Upper lobe of left lung (tissue), 6 donors: ENCODE measurements around the gene AFTPH. TPM values are rescaled to one million over a fixed set of nuclear protein-coding genes. Genes with fewer than 3 reads are reported as not detected.

Source experiments
- ATAC-seq, 2 donors: fragments of 200-7000 bp; cut with Tn5 transposase; one replicate each; pipeline ENCODE4 v1.9.1; 2022; ENCODE audit warnings: mild to moderate bottlenecking in 2 of 2, moderate library complexity in 2 of 2; ENCODE audit not compliant: low FRiP score in 2 of 2
- DNase-seq, 2 donors: peaks; one replicate each; pipeline ENCODE4 v3.0.0-alpha.2; 2019 to 2020
- H3K27ac ChIP-seq, 4 donors: fragments of 200-600 bp; sonication (generic); one replicate each; pipeline ENCODE4 v1.5.1; 2016 to 2019
- H3K27me3 ChIP-seq, 4 donors: fragments of 200-600 bp; sonication (generic); one replicate each; pipeline ENCODE4 v1.5.1; 2017 to 2019
- H3K36me3 ChIP-seq, 4 donors: fragments of 200-600 bp; sonication (generic); one replicate each; pipeline ENCODE4 v1.5.1; 2016 to 2019
- H3K4me1 ChIP-seq, 4 donors: fragments of 200-600 bp; sonication (generic); one replicate each; pipeline ENCODE4 v1.5.1; 2018 to 2019
- H3K4me3 ChIP-seq, 4 donors: fragments of 200-600 bp; sonication (generic); one replicate each; pipeline ENCODE4 v1.5.1; 2017 to 2019; ENCODE audit warnings: mild to moderate bottlenecking in 2 of 4, moderate library complexity in 1 of 4
- H3K9me3 ChIP-seq, 4 donors: fragments of 200-600 bp; sonication (generic); one replicate each; pipeline ENCODE4 v1.5.1; 2018 to 2019
- CTCF ChIP-seq, 6 experiments: fragments of 450-650 bp in 4 of 6; fragments of 200-600 bp in 2 of 6; sonication (generic) in 2 of 6; IDR thresholded peaks; one replicate each; pipeline ENCODE4 v1.5.1; 2016 to 2019; ENCODE audit warnings: antibody characterized with exemption in 6 of 6
- EP300 ChIP-seq, 4 donors: sonication (generic); formaldehyde crosslinking; IDR thresholded peaks; one replicate each; pipeline ENCODE4 v1.5.1; 2017; ENCODE audit warnings: antibody characterized with exemption in 4 of 4, control low read depth in 2 of 4
- POLR2A ChIP-seq, 4 donors: fragments of 450-650 bp; IDR thresholded peaks; one replicate each; pipeline ENCODE4 v1.5.1; 2016 to 2017; ENCODE audit warnings: antibody characterized with exemption in 4 of 4, mild to moderate bottlenecking in 2 of 4
- POLR2AphosphoS5 ChIP-seq, 2 donors: sonication (generic); formaldehyde crosslinking; IDR thresholded peaks; one replicate each; pipeline ENCODE4 v1.5.1; 2017; ENCODE audit warnings: antibody characterized with exemption in 2 of 2
- WGBS, 2 donors: methylation state at CpG; one replicate each; pipeline ENCODE4 v1.1.5; 2017 to 2018; 5-methylcytosine and 5-hydroxymethylcytosine counted together
- total RNA-seq, 6 donors: library from RNA; depleted of rRNA in 4 of 6; stranded (reverse); fragments of >200 nt in 4 of 6; gene quantifications; one replicate each; pipeline versions ENCODE4 v1.1.0 to v1.2.1, GENCODE V29; 2016 to 2021
- donor health status: DM: no; HTN: no; CAD: no; lungs with moderate emphysema.
- donor health status: DM: no; HTN: yes; CAD: no; lungs with severe emphysema.

The AFTPH gene
- total RNA-seq, 6 donors from 2014 or later, result 21.5 to 72.9 (median 35.4) TPM

- Histone ChIP-seq H3K4me1 (peaks cover 0 to 19% (median 3%) of the 10 kb centered on the region in 4 donors), H3K9me3 (no peaks in the 10 kb centered on the region), H3K36me3 (no peaks in the 10 kb centered on the region), H3K27ac (no peak overlapping the region), H3K27me3 (no peaks in the 10 kb centered on the region), H3K4me3 (no peak overlapping the region)
- DNase-seq (no peak), ATAC-seq (no peak)
- TF ChIP-seq POLR2AphosphoS5 (IDR thresholded peaks at IDR 0.05) (no peak), CTCF (IDR thresholded peaks at IDR 0.05) (no peak), POLR2A (IDR thresholded peaks at IDR 0.05) (no peak), EP300 (IDR thresholded peaks at IDR 0.05) (no peak)
- WGBS, 2 donors, result 49 to 64% methylated on average over 3 to 5 of the region's 5 CpGs
Observed at GRCh38 chr2:64489081-64489751, 34.9 kb upstream of the AFTPH start.

DNA sequence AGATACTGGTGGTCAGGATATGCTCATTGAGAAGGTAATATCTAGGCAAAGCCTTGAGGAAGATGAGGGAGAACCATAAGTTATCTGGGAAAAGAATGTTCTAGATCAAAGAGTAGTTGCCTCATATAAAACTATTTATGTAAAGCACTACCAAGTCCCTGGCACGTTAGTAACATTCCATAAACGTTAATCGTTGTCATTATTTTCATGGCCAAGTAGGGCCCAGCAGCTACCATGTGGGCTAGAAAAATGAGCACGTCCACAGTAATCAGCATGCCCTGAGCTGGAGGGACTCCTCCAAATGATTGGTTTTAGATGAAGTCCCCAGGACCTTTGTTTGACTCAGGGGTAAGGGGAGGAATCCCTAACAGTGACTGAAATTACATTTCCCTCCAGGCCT lies 32.7 kb upstream of the AFTPH start:
- Histone ChIP-seq H3K27me3 (no peaks in the 10 kb centered on the region), H3K36me3 (no peaks in the 10 kb centered on the region), H3K4me3 (no peak overlapping the region), H3K27ac (no peak overlapping the region), H3K4me1 (peaks cover 0 to 19% (median 3%) of the 10 kb centered on the region in 4 donors), H3K9me3 (no peaks in the 10 kb centered on the region)
- ATAC-seq (no peak), DNase-seq (no peak)
- TF ChIP-seq EP300 (IDR thresholded peaks at IDR 0.05) (no peak), POLR2A (IDR thresholded peaks at IDR 0.05) (no peak), CTCF (IDR thresholded peaks at IDR 0.05) (no peak), POLR2AphosphoS5 (IDR thresholded peaks at IDR 0.05) (no peak)
- WGBS, 2 donors, result 68 to 71% methylated on average over 4 of the region's 4 CpGs

- 90 to 92% methylated on average over 3 of the region's 3 CpGs for WGBS, 2 donors
- TF ChIP-seq EP300 (IDR thresholded peaks at IDR 0.05) (no peak), POLR2AphosphoS5 (IDR thresholded peaks at IDR 0.05) (no peak), CTCF (IDR thresholded peaks at IDR 0.05) (no peak), POLR2A (IDR thresholded peaks at IDR 0.05) (no peak)
- ATAC-seq (no peak), DNase-seq (no peak)
- H3K9me3 ChIP-seq, result no peaks in the 10 kb centered on the region
- H3K27ac ChIP-seq, result no peak overlapping the region
- H3K4me3 ChIP-seq, result no peak overlapping the region
- H3K36me3 ChIP-seq, result no peaks in the 10 kb centered on the region
- no peaks in the 10 kb centered on the region for H3K27me3 ChIP-seq
- peaks cover 0 to 19% (median 3%) of the 10 kb centered on the region in 4 donors for H3K4me1 ChIP-seq
Observed at GRCh38 chr2:64492272-64492671, 31.9 kb upstream of the AFTPH start.

DNA sequence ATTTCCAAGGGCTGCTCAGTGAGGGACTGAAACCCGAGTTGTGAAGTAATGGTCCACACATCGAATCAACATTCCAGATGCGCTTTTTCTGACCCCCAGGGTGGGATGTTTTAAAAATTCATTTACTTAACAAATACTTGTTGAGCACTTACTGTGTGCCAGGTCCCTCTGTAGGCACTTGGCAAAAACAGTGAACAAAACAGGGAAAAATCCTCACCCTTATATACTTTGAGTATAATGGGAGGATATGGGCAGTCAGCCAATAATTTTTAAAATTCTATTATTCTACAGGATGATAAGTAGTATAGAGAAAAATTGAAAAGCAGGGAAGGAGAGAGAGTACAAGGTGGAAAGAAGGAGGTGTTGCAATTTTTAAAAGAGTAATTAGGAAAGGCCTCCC lies 31.3 kb upstream of the AFTPH start:
- Histone ChIP-seq H3K36me3 (no peaks in the 10 kb centered on the region), H3K4me1 (peaks cover 0 to 16% (median 3%) of the 10 kb centered on the region in 4 donors), H3K4me3 (no peak overlapping the region), H3K9me3 (no peaks in the 10 kb centered on the region), H3K27ac (no peak overlapping the region), H3K27me3 (no peaks in the 10 kb centered on the region)
- TF ChIP-seq EP300 (IDR thresholded peaks at IDR 0.05) (no peak), POLR2A (IDR thresholded peaks at IDR 0.05) (no peak), POLR2AphosphoS5 (IDR thresholded peaks at IDR 0.05) (no peak), CTCF (IDR thresholded peaks at IDR 0.05) (no peak)
- 73 to 77% methylated on average over 3 of the region's 3 CpGs for WGBS, 2 donors
- no peak for DNase-seq
- no peak for ATAC-seq

DNA sequence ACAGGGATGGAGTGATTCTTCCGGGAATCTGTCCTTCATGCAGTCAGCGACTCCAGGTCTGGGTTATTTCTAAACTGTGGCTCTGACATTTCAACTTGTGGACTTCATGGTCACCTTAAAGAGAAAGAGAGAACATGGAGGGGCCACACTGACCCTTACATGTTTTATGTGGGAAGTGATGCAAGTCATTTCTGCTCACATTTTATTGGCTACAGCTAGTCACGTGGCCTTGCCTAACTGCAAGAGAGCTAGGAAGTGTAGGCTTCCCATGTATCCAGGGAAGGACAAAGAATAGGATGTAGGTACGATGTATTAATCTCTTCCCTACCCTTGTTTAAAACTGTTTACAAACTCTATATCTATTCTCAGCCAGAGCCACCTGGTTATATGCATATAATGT lies 30.3 kb upstream of the AFTPH start:
- H3K4me1 ChIP-seq, result peaks cover 0 to 10% (median 0%) of the 10 kb centered on the region in 4 donors
- no peak for ATAC-seq
- DNase-seq, result no peak
- TF ChIP-seq CTCF (IDR thresholded peaks at IDR 0.05) (no peak), POLR2AphosphoS5 (IDR thresholded peaks at IDR 0.05) (no peak), EP300 (IDR thresholded peaks at IDR 0.05) (no peak), POLR2A (IDR thresholded peaks at IDR 0.05) (no peak)
- H3K4me3 ChIP-seq, result no peak overlapping the region
- no peaks in the 10 kb centered on the region for H3K9me3 ChIP-seq
- WGBS, 2 donors, result 89 to 91% methylated on average over 4 of the region's 4 CpGs
- H3K36me3 ChIP-seq, result no peaks in the 10 kb centered on the region
- no peak overlapping the region for H3K27ac ChIP-seq
- H3K27me3 ChIP-seq, result no peaks in the 10 kb centered on the region
